PC-9 (cell line): ENCODE data around the gene FAM193A.

ENCODE experiments used
- EZH2 ChIP-seq: fragments of 200-600 bp; sonication (generic); IDR thresholded peaks from 2 replicates; pipeline ENCODE4 v1.8.0; 2017; ENCODE audit warnings: antibody characterized with exemption, low read depth
- TF ChIP-seq, protein P1 (sequence below): fragments of 200-600 bp; sonication (generic); conservative IDR thresholded peaks from 2 replicates; pipeline ENCODE4 v1.6.1; 2017; ENCODE audit warnings: mixed run types, antibody characterized with exemption, mild to moderate bottlenecking, moderate library complexity

DNA sequence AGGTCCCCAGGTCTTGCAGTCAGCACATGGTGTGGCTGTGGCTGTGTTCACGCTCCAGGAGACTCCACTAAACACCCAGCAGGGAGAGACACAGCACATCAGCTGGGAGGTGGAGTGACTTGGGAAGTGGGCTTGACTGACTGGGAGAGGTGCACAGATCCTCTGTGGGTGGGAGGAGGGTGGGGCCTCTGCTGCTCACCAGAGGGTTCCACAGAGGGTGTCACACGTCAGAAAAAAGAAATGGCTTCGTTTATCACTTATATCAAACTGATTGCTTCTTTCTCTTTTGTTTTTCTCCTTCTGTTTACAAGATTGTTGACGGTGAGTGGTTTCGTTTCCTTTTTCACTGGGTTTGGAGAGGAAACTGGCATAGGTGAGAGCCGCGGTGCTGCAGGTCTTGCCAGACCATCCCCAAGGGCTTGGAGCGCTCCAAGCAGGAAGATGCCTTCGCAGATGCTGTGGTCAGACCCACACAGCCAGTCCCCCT lies 24.8 kb upstream of the FAM193A start:
- TF ChIP-seq, protein P1, sequence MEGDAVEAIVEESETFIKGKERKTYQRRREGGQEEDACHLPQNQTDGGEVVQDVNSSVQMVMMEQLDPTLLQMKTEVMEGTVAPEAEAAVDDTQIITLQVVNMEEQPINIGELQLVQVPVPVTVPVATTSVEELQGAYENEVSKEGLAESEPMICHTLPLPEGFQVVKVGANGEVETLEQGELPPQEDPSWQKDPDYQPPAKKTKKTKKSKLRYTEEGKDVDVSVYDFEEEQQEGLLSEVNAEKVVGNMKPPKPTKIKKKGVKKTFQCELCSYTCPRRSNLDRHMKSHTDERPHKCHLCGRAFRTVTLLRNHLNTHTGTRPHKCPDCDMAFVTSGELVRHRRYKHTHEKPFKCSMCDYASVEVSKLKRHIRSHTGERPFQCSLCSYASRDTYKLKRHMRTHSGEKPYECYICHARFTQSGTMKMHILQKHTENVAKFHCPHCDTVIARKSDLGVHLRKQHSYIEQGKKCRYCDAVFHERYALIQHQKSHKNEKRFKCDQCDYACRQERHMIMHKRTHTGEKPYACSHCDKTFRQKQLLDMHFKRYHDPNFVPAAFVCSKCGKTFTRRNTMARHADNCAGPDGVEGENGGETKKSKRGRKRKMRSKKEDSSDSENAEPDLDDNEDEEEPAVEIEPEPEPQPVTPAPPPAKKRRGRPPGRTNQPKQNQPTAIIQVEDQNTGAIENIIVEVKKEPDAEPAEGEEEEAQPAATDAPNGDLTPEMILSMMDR = no peak
- no peak for TF ChIP-seq EZH2
